HL-60 (cell line): ENCODE data around the gene UBXN10.

Source experiments
- DNase-seq, 2 experiments: peaks; one replicate each; pipeline ENCODE4 v3.0.0-alpha.2; 2010 to 2020; ENCODE audit warnings: low read depth in 1 of 2, low spot score in 1 of 2
- H3K27ac ChIP-seq: fragments of 250-450 bp; sonication (Bioruptor Pico); replicated peaks from 2 replicates; pipeline ENCODE4 v1.5.1; 2020; ENCODE audit warnings: mild to moderate bottlenecking, moderate library complexity
- H3K27me3 ChIP-seq: fragments of 250-450 bp; sonication (Bioruptor Pico); 2 replicates; pipeline ENCODE4 v1.5.1; 2021; ENCODE audit warnings: mild to moderate bottlenecking, moderate library complexity; ENCODE audit not compliant: insufficient read depth, poor library complexity, severe bottlenecking
- H3K4me3 ChIP-seq: replicated peaks from 2 replicates; pipeline ENCODE4 v1.5.1; 2011; ENCODE audit warnings: mild to moderate bottlenecking, control low read depth, low read length; ENCODE audit not compliant: insufficient read depth
- CTCF ChIP-seq: IDR thresholded peaks from one replicate; pipeline ENCODE4 v1.5.1; 2011; ENCODE audit warnings: low read length, control low read depth, inconsistent platforms; ENCODE audit not compliant: insufficient read depth
- GABPA ChIP-seq: IDR thresholded peaks from 2 replicates; pipeline ENCODE4 v1.6.1; 2012; ENCODE audit warnings: low read depth
- POLR2AphosphoS5 ChIP-seq: IDR thresholded peaks from 2 replicates; pipeline ENCODE4 v1.6.1; 2012; ENCODE audit warnings: low read depth
- SPI1 ChIP-seq: IDR thresholded peaks from 2 replicates; pipeline ENCODE4 v1.6.1; 2012; ENCODE audit warnings: low read depth, mild to moderate bottlenecking, borderline replicate concordance
- long read RNA-seq: library from polyadenylated mRNA; unstranded; transcript quantifications from one replicate; pipeline ENCODE4 v2.0.0, GENCODE V29; 2020
- TF ChIP-seq, protein P1 (sequence below): IDR thresholded peaks from 2 replicates; pipeline ENCODE4 v1.6.1; 2012; ENCODE audit warnings: low read depth; ENCODE audit not compliant: insufficient replicate concordance

The UBXN10 gene
- long read RNA-seq, result 0 reads

GRCh38 chr1:20185834-20186782 lies at the start of gene UBXN10, which contains the start of gene PLA2G2C:
Gene UBXN10 (plus strand): TSS chr1:20186096. CDS start chr1:20190562, 4,466 bp downstream.
Gene PLA2G2C (minus strand): TSS chr1:20186518. CDS start chr1:20177363, 9,155 bp downstream.
- no peak for DNase-seq
- peak within 1 kb of the TSS; percentile 49 for H3K27ac ChIP-seq
- TF ChIP-seq, protein P1, sequence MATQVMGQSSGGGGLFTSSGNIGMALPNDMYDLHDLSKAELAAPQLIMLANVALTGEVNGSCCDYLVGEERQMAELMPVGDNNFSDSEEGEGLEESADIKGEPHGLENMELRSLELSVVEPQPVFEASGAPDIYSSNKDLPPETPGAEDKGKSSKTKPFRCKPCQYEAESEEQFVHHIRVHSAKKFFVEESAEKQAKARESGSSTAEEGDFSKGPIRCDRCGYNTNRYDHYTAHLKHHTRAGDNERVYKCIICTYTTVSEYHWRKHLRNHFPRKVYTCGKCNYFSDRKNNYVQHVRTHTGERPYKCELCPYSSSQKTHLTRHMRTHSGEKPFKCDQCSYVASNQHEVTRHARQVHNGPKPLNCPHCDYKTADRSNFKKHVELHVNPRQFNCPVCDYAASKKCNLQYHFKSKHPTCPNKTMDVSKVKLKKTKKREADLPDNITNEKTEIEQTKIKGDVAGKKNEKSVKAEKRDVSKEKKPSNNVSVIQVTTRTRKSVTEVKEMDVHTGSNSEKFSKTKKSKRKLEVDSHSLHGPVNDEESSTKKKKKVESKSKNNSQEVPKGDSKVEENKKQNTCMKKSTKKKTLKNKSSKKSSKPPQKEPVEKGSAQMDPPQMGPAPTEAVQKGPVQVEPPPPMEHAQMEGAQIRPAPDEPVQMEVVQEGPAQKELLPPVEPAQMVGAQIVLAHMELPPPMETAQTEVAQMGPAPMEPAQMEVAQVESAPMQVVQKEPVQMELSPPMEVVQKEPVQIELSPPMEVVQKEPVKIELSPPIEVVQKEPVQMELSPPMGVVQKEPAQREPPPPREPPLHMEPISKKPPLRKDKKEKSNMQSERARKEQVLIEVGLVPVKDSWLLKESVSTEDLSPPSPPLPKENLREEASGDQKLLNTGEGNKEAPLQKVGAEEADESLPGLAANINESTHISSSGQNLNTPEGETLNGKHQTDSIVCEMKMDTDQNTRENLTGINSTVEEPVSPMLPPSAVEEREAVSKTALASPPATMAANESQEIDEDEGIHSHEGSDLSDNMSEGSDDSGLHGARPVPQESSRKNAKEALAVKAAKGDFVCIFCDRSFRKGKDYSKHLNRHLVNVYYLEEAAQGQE, result no peak
- TF ChIP-seq SPI1 (no peak), CTCF (no peak), POLR2AphosphoS5 (no peak), GABPA (no peak)

GRCh38 chr1:20136249-20136648 lies 49.6 kb upstream of the UBXN10 start:
- Histone ChIP-seq H3K27me3 (no peaks in the 10 kb centered on the region), H3K4me3 (no peak overlapping the region), H3K27ac (no peak overlapping the region)
- DNase-seq, result no peak
- no peak for TF ChIP-seq POLR2AphosphoS5
- TF ChIP-seq, protein P1, result no peak
- TF ChIP-seq CTCF, result no peak
- no peak for TF ChIP-seq SPI1
- no peak for TF ChIP-seq GABPA

More at GRCh38 chr1:20185834-20186782, at the start of gene UBXN10, which contains the start of gene PLA2G2C:
- Histone ChIP-seq H3K4me3 (no peak within 1 kb of the TSS), H3K27me3 (no peaks in the 10 kb centered on the region)

GRCh38 chr1:20137055-20137454 lies 48.8 kb upstream of the UBXN10 start:
- no peak for DNase-seq
- H3K27me3 ChIP-seq, result no peaks in the 10 kb centered on the region
- TF ChIP-seq GABPA (no peak), POLR2AphosphoS5 (no peak), CTCF (no peak), SPI1 (no peak)
- TF ChIP-seq, protein P1, result no peak
- no peak overlapping the region for H3K27ac ChIP-seq
- no peak overlapping the region for H3K4me3 ChIP-seq
